DND-41 (cell line): ENCODE data around the gene EXOC3.

Experiments used
- ATAC-seq: fragments of 200-7000 bp; cut with Tn5 transposase; 3 replicates; pipeline ENCODE4 v1.9.1; 2021; ENCODE audit warnings: low read depth; ENCODE audit not compliant: insufficient read depth
- DNase-seq: peaks from one replicate; pipeline ENCODE4 v3.0.0-alpha.2; 2020
- H2AFZ ChIP-seq: 2 replicates; pipeline ENCODE4 v1.6.0; 2012; ENCODE audit warnings: low read depth, low read length
- H3K27ac ChIP-seq: 2 replicates; pipeline ENCODE4 v1.5.1; 2012; ENCODE audit warnings: low read length, inconsistent platforms
- H3K27me3 ChIP-seq: fragments of 200-600 bp; sonication (generic); 2 replicates; pipeline ENCODE4 v1.6.0; 2012; ENCODE audit warnings: low read length, mild to moderate bottlenecking, inconsistent platforms; ENCODE audit not compliant: insufficient read depth, poor library complexity
- H3K36me3 ChIP-seq: 2 replicates; pipeline ENCODE4 v1.5.1; 2012; ENCODE audit warnings: low read length, inconsistent platforms; ENCODE audit not compliant: insufficient read depth
- H3K4me1 ChIP-seq: 2 replicates; pipeline ENCODE4 v1.5.1; 2012; ENCODE audit warnings: mild to moderate bottlenecking, low read length; ENCODE audit not compliant: insufficient read depth
- H3K4me2 ChIP-seq: 2 replicates; pipeline ENCODE4 v1.6.0; 2012; ENCODE audit warnings: mild to moderate bottlenecking, moderate library complexity, low read length, inconsistent platforms; ENCODE audit not compliant: insufficient read depth
- H3K4me3 ChIP-seq, 2 experiments: fragments of 200-600 bp in 1 of 2; shearing (Covaris generic) in 1 of 2; 2 replicates each; pipeline ENCODE4 v1.5.1; 2012 to 2016; ENCODE audit warnings: inconsistent platforms in 2 of 2, low read length in 2 of 2, mild to moderate bottlenecking in 2 of 2, low read depth in 1 of 2, moderate library complexity in 1 of 2
- H3K79me2 ChIP-seq: 2 replicates; pipeline ENCODE4 v1.6.0; 2012; ENCODE audit warnings: low read length, inconsistent platforms; ENCODE audit not compliant: insufficient read depth
- H3K9ac ChIP-seq: 2 replicates; pipeline ENCODE4 v1.6.0; 2012; ENCODE audit warnings: low read depth, mild to moderate bottlenecking, inconsistent platforms, low read length, moderate library complexity
- H3K9me3 ChIP-seq: 2 replicates; pipeline ENCODE4 v1.5.1; 2012; ENCODE audit warnings: low read length, moderate library complexity, mild to moderate bottlenecking, inconsistent platforms; ENCODE audit not compliant: insufficient read depth, severe bottlenecking
- H4K20me1 ChIP-seq: 2 replicates; pipeline ENCODE4 v1.6.0; 2012; ENCODE audit warnings: low read length; ENCODE audit not compliant: insufficient read depth
- EZH2 ChIP-seq: IDR thresholded peaks from 3 replicates; pipeline ENCODE4 v1.6.1; 2012; ENCODE audit warnings: borderline replicate concordance, low read depth, mild to moderate bottlenecking, moderate library complexity, low read length, inconsistent platforms; ENCODE audit not compliant: severe bottlenecking
- TF ChIP-seq, protein P1 (sequence below): IDR thresholded peaks from 2 replicates; pipeline ENCODE4 v1.5.1; 2012; ENCODE audit warnings: borderline replicate concordance, low read length, moderate library complexity, mild to moderate bottlenecking; ENCODE audit not compliant: poor library complexity, severe bottlenecking; ENCODE audit errors: extremely low read depth

EXOC3 gene

GRCh38 chr5:497871-498509, 55.0 kb downstream of the EXOC3 start:
- Histone ChIP-seq H3K4me3 (no peak overlapping the region), H3K79me2 (no peaks in the 10 kb centered on the region), H3K27ac (no peak overlapping the region), H4K20me1 (no peaks in the 10 kb centered on the region), H3K4me2 (no peak overlapping the region), H3K9me3 (no peaks in the 10 kb centered on the region), H3K27me3 (no peaks in the 10 kb centered on the region), H3K4me1 (no peaks in the 10 kb centered on the region), H3K9ac (no peak overlapping the region), H3K36me3 (no peaks in the 10 kb centered on the region), H2AFZ (no peak overlapping the region)
- DNase-seq (no peak), ATAC-seq (no peak)
- TF ChIP-seq EZH2 = no peak
- TF ChIP-seq, protein P1, sequence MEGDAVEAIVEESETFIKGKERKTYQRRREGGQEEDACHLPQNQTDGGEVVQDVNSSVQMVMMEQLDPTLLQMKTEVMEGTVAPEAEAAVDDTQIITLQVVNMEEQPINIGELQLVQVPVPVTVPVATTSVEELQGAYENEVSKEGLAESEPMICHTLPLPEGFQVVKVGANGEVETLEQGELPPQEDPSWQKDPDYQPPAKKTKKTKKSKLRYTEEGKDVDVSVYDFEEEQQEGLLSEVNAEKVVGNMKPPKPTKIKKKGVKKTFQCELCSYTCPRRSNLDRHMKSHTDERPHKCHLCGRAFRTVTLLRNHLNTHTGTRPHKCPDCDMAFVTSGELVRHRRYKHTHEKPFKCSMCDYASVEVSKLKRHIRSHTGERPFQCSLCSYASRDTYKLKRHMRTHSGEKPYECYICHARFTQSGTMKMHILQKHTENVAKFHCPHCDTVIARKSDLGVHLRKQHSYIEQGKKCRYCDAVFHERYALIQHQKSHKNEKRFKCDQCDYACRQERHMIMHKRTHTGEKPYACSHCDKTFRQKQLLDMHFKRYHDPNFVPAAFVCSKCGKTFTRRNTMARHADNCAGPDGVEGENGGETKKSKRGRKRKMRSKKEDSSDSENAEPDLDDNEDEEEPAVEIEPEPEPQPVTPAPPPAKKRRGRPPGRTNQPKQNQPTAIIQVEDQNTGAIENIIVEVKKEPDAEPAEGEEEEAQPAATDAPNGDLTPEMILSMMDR = no peak

- no peak overlapping the region for H3K27ac ChIP-seq
- TF ChIP-seq, protein P1 = no peak
- TF ChIP-seq EZH2 = no peak
- H4K20me1 ChIP-seq = no peaks in the 10 kb centered on the region
- H3K4me2 ChIP-seq = no peak overlapping the region
- H3K9me3 ChIP-seq = no peaks in the 10 kb centered on the region
- DNase-seq = no peak
- H2AFZ ChIP-seq = no peak overlapping the region
- no peaks in the 10 kb centered on the region for H3K36me3 ChIP-seq
- H3K79me2 ChIP-seq = no peaks in the 10 kb centered on the region
- ATAC-seq = no peak
- no peaks in the 10 kb centered on the region for H3K27me3 ChIP-seq
- H3K4me1 ChIP-seq = no peaks in the 10 kb centered on the region
- no peak overlapping the region for H3K4me3 ChIP-seq
- no peak overlapping the region for H3K9ac ChIP-seq
Measured at GRCh38 chr5:499233-500209, 56.5 kb downstream of the EXOC3 start.

DNA sequence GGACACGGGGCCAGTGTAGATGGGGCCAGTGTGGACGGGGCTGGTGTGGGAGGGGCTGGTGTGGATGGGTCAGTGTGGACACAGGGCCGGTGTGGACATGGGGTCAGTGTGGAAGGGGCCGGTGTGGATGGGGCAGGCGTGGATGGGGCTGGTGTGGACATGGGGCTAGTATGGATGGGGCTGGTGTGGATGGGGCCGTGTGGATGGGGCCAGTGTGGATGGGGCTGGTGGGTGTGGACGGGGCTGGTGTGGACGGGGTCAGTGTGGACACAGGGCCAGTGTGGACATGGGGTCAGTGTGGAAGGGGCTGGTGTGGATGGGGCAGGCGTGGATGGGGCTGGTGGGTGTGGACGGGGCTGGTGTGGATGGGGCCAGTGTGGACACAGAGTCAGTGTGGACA, 57.5 kb downstream of the EXOC3 start:
- H3K36me3 ChIP-seq = no peaks in the 10 kb centered on the region
- TF ChIP-seq, protein P1 = no peak
- TF ChIP-seq EZH2 = no peak
- H4K20me1 ChIP-seq = no peaks in the 10 kb centered on the region
- DNase-seq (no peak), ATAC-seq (no peak)
- no peaks in the 10 kb centered on the region for H3K79me2 ChIP-seq
- H2AFZ ChIP-seq = no peak overlapping the region
- H3K4me2 ChIP-seq = no peak overlapping the region
- H3K4me3 ChIP-seq = no peak overlapping the region
- no peaks in the 10 kb centered on the region for H3K9me3 ChIP-seq
- no peaks in the 10 kb centered on the region for H3K4me1 ChIP-seq
- no peak overlapping the region for H3K9ac ChIP-seq
- no peaks in the 10 kb centered on the region for H3K27me3 ChIP-seq
- H3K27ac ChIP-seq = no peak overlapping the region
